HG03175 (cell line): ENCODE measurements around the gene TM9SF4.
A peak's percentile ranks its signal among the peaks of the same experiment; 100 is the strongest.

Experiments
- ATAC-seq: cut with Tn5 transposase; IDR thresholded peaks from one replicate; pipeline ENCODE4 v1.9.1; 2021; ENCODE audit warnings: mild to moderate bottlenecking, moderate library complexity; ENCODE audit not compliant: unreplicated experiment

Gene TM9SF4

DNA sequence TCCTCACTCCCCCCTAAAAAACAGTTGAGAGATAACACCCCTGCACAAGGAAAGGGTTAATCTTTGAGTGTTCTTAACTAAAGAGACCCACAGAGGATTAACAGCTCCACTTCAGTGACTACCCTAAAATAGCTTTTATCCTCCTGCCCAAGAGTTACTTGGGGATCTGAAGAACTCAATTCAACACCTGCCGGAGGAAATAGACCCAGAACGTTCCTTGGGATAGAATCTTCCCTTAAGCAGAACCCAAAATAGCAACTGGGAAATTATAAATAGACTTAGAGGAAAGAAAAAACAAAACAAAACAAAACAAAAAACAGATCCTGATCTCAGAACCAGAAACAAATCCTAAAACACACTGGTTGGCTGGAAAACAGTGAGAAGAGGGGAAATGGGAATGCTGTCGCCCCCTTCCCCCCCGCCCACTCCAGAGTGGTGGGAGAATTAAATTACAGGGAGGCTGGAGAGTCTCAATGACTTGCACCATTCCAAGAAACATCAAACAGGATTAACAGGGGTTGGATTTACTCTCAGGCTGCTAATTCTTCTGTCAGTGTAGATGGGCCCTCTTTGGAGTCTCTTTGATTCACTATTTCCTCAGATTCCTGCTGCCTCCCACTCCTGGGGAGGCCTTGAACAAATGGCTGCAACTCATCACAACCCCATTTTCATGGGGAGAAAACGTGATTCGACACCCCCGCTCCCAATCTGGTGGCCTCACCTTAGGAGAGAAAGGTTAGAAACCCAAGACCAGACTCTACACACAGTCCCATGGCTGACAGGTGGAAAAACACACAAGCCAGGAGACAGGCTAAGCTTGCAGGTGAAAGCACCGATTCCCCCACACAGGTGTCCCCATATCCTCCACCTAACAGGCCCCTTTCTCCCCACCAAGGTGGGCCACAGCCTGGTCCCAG is 96.6 kb downstream of the TM9SF4 start:
- no peak for ATAC-seq

DNA sequence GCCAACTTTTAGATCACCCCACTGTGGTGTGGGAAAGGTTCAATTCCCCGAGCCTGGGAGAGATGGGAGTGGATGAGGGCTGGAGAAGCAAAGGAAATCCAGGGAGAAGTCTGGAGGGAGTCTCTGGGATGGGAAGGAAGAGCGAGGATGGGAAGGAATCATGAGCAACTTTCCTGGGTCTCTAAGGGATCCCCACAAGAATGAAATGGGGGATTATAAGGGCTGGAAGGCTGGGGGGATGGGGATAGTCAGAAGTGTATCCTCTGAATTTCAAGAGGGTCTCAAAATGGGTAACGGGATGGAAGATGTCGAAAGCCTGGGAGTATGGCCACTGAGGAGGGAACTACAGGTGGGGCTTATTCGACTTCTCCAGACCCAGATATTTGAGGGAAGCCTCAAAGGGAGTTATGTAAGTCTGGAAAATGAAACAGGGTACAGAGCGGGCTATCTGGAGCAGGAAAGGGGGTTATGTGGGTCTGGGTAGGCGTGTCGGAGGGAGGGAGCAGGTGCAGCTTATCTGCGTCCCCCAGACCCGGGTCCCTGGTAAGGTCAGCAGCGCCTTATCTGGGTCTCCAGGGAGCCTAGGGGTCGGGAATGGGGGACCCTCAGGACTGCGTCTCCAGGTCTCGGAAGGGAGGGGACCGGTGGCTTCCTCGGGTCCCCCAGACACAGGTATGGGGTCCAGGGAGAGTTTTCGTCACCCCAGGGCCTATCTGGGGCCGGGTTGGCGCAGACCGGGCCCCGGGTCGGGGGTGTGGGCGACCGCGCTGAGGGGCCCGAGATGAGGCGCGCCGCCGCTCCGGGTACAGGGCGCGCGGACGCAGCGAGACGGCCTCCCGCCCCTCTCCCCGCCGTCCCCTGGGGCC is 97.5 kb downstream of the TM9SF4 start:
- ATAC-seq, result peak; percentile 23

DNA sequence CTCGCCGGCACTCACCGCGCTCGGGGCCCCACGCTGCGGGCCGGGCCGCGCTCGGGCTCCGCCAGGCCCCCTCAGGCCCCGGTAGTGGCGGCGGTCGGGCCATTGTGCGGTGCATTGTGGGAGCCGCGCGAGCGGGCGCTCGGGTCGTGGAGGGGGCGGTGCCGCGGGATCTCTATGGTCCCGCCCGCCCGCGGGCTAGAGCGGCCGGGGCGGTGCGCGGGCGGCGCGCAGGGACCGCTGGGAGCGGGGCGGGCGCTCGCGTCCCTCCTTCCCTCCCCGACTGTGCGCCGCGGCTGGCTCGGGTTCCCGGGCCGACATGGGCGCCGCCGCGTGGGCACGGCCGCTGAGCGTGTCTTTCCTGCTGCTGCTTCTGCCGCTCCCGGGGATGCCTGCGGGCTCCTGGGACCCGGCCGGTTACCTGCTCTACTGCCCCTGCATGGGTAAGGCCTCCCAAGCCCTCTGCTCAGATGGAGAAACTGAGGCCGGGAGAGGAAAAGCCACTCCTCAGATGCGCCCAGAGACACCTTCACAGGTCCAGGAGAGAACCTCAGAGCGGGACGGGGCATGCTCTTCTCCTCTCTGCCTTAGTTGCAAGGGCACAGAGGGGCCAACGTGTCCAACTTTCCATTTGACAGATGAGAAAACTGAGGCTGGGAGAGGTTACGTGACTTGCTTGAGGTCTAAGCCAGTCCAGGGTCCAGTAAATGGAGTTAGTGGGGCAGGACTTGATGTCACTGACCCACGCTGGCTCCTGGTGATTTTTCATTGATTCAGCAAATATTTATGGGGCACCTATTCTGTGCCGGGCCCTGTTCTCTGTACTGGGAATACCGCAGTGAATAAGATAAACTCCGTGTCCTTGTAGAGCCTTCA is 98.3 kb downstream of the TM9SF4 start, which contains the start of the genes PLAGL2 and POFUT1:
Gene PLAGL2, minus strand, starts transcription at position 118 of the 873 bp plus-strand sequence. CDS start 5,565 bp downstream, outside the sequence.
Gene POFUT1, plus strand, starts transcription at position 255 of the 873 bp plus-strand sequence. Its CDS starts 62 bp downstream, at position 317.
- peak; percentile 89 for ATAC-seq

DNA sequence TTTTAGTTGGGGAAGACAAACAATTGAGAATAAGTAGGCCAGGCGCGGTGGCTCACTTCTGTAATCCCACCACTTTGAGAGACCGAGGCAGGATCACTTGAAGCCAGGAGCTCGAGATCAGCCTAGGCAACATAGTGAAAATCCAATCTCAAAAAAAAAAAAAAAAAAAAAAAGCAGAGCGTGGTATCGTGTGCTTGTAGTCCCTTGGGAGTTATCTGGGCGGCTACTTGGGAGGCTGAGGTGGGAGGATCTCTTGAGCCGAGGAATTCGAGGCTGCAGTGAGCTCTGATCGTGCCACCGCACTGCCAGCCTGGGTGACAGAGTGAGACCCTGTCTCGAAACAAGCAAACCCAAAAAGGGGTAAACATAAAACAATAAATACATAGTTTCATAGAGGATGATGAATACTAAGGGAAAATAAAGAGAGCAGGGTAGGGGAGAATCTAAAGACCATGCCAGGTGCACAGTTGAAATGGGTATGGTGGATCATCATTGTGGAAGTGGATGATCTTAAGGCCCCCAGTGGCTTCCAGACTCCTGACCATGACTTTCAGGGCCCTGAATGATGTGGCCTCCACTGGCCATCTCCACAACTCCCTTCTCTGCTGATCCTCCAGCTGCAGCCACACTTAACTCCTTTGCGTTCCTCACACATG is 99.1 kb downstream of the TM9SF4 start:
- ATAC-seq, result no peak

DNA sequence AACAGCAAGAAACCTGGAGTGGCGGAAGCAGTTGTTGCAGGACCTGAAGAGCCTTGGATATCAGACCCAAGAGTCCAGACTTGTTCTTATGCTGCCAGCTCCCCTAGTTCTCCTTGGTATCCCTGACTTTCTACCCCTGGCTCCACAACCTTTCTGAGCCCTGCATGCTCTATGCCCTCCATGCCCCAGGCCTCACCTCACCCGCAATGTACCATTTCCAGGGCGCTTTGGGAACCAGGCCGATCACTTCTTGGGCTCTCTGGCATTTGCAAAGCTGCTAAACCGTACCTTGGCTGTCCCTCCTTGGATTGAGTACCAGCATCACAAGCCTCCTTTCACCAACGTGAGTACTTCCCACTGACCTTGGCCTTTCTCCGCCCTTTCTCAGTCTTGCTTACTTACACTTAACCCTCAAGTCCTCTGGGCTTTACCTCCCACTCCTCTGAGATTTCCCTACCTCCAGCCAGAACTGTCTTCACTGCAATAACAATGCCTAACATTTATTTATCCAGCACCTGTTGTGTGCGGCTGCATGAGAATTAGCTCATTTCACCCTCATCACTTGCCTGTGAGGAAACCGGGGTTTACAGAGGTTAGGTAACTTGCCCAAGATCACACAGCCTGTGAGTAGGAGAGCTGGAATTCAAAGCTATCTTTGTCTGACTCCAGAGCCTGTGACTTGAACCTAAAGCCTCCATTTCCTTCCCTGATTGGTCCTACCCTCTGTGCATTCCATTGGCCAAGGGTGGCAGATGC is 100.5 kb downstream of the TM9SF4 start:
- no peak for ATAC-seq

DNA sequence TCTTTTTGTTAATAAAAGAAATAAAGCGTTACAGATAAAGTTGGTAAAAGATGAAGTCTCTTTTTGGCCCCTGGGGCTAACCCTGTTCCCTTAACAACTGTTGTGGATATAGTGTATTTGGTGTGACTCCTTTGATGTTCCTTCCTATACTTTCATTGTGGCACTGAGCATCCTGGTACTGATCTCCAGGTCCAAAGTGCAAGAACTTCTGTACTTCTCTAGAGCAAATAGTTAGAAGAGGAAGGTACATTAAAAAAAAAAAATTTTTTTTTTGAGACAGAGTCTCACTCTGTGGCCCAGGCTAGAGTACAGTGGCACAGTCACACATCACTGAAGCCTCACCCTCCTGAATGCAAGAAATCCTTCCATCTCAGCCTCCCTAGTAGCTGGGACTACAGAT is 104.4 kb downstream of the TM9SF4 start:
- no peak for ATAC-seq

DNA sequence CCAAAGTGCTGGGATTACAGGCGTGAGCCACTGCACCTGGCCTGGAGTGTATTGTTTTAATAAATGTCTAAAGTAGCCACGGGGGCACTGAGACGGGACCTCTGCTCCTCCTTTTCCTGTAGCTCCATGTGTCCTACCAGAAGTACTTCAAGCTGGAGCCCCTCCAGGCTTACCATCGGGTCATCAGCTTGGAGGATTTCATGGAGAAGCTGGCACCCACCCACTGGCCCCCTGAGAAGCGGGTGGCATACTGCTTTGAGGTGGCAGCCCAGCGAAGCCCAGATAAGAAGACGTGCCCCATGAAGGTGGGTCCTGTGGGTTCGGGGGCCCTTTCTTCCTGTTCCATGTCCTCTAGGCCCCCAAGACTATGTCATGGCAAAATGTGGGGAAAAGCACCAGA is 105.6 kb downstream of the TM9SF4 start:
- ATAC-seq, result no peak

DNA sequence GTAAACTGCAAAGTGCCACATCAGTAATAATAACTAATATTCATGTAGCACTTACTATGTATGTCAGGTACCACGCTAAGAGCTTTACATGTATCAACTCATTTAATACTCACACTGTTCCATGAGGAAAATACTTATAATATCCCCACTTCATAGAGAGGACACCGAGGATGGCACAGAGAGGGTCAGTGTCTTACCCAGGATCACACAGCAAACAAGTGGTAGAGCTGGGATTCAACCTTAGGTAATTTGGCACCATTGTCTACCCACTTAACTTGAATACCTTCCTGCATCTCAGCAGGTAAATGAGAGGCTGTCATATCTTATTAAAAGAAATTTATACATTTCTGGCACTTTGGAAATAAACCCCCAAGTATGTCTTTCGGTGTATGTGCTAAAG is 106.2 kb downstream of the TM9SF4 start:
- ATAC-seq, result no peak

DNA sequence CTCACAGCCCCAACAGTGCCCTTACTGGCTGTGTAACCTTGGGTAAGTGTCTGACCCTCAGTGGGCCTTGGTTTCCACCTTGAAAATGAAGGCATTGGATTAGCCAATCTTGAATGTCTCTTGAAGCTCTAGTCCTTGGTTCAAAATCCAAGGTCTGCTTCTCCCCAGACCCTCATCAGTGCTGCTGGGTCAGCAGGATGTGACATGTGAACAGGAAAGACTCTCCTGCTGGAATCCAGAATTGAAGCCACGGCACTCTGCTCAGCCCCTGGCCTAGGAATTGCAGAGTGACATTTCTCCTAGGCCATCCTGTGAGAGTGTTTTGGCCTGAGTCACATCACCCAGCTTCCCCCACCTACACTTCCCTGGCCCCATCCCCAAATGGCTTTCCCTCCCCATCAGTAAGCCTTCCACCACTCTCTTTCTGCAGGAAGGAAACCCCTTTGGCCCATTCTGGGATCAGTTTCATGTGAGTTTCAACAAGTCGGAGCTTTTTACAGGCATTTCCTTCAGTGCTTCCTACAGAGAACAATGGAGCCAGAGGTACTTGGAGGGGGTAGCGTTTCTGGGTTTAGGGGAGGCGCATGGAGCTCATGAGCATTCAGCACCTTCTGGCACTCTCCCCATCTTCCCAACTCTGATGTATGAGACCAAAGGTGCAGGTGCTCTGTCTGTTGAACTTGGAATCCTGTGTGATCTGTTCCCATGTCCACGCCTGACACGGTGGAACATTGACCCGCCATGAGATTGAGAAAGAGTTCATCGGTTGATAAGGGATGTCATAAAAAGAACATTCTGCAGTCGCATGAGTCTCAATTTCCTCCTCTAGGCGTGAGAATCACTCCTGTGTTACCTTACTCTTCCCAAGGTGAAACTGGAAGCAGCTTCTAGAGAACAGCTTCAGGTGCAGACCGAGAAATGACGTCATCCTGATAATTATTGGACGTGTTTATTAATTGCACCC is 106.9 kb downstream of the TM9SF4 start:
- no peak for ATAC-seq
